ENCODE results near the gene FOLR2. TPM values are rescaled to one million over a fixed set of nuclear protein-coding genes. Genes with fewer than 3 reads are reported as not detected.
A peak's percentile ranks its signal among the peaks of the same experiment; 100 is the strongest.

The FOLR2 gene
- total RNA-seq, 1 experiment from 2014 or later = not detected

DNA sequence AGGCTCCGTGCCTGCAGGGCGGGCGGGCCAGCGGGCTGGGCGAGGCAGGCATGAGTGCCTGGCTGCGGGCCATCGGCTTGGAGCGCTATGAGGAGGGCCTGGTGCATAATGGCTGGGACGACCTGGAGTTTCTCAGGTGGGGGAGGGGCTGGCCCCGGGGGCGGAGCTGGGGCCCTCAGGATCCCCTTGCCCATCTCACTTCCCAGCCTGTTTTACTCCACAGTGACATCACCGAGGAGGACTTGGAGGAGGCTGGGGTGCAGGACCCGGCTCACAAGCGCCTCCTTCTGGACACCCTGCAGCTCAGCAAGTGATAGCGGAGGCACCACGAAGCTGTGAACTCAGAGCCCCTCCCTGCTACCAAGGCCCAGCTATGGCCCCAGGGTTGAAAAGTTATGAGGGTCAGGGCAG, 21.5 kb downstream of the FOLR2 start:
- H3K27ac Mint-ChIP-seq (ENCODE audit: unreplicated experiment) = no peak overlapping the region
- TF ChIP-seq, protein P1, sequence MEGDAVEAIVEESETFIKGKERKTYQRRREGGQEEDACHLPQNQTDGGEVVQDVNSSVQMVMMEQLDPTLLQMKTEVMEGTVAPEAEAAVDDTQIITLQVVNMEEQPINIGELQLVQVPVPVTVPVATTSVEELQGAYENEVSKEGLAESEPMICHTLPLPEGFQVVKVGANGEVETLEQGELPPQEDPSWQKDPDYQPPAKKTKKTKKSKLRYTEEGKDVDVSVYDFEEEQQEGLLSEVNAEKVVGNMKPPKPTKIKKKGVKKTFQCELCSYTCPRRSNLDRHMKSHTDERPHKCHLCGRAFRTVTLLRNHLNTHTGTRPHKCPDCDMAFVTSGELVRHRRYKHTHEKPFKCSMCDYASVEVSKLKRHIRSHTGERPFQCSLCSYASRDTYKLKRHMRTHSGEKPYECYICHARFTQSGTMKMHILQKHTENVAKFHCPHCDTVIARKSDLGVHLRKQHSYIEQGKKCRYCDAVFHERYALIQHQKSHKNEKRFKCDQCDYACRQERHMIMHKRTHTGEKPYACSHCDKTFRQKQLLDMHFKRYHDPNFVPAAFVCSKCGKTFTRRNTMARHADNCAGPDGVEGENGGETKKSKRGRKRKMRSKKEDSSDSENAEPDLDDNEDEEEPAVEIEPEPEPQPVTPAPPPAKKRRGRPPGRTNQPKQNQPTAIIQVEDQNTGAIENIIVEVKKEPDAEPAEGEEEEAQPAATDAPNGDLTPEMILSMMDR (IDR thresholded peaks at IDR 0.05; ENCODE audit: unreplicated experiment) = peak; percentile 54
- BruUV-seq (replicated peaks) = no TSS peak
- CTCF ChIA-PET = interaction anchor here (0.6 to 1.4 kb wide), 3 partner anchors 15 to 176 kb away, joined by 3 to 6 read pairs (median 5); no protein-coding TSS in a partner anchor
- H3K4me1 Mint-ChIP-seq (ENCODE audit: low read depth, unreplicated experiment) = no peaks in the 10 kb centered on the region
- H3K36me3 Mint-ChIP-seq (ENCODE audit: insufficient read depth, unreplicated experiment) = peaks cover 34% of the 10 kb centered on the region
- no peak overlapping the region for H3K4me3 Mint-ChIP-seq (ENCODE audit: low read depth, unreplicated experiment)
- H3K27me3 Mint-ChIP-seq (ENCODE audit: unreplicated experiment) = peaks cover 34% of the 10 kb centered on the region
- peak; percentile 53 for DNase-seq
- intact Hi-C loops (cut with micrococcal nuclease; ENCODE audit: unreplicated experiment) = no loop called here
- no peaks in the 10 kb centered on the region for H3K9me3 Mint-ChIP-seq (ENCODE audit: low read depth, unreplicated experiment)

- H3K27me3 Mint-ChIP-seq (ENCODE audit: unreplicated experiment) = peaks cover 39% of the 10 kb centered on the region
- H3K27ac Mint-ChIP-seq (ENCODE audit: unreplicated experiment) = peak overlapping the region; percentile 40
- no peaks in the 10 kb centered on the region for H3K9me3 Mint-ChIP-seq (ENCODE audit: low read depth, unreplicated experiment)
- no peaks in the 10 kb centered on the region for H3K4me1 Mint-ChIP-seq (ENCODE audit: low read depth, unreplicated experiment)
- H3K4me3 Mint-ChIP-seq (ENCODE audit: low read depth, unreplicated experiment) = peak overlapping the region; percentile 55
- DNase-seq = no peak
- H3K36me3 Mint-ChIP-seq (ENCODE audit: insufficient read depth, unreplicated experiment) = peaks cover 34% of the 10 kb centered on the region
- TF ChIP-seq, protein P1 (IDR thresholded peaks at IDR 0.05; ENCODE audit: unreplicated experiment) = no peak
- CTCF ChIA-PET = interaction anchor here (1.0 to 1.4 kb wide), 2 partner anchors 15 to 176 kb away, joined by 5 to 6 read pairs; no protein-coding TSS in a partner anchor
- no TSS peak for BruUV-seq (replicated peaks)
- intact Hi-C loops (cut with micrococcal nuclease; ENCODE audit: unreplicated experiment) = no loop called here
Observed at GRCh38 chr11:72238492-72239312, 22.1 kb downstream of the FOLR2 start.

- Mint-ChIP-seq H3K27me3 (ENCODE audit: unreplicated experiment) (peaks cover 39% of the 10 kb centered on the region), H3K4me3 (ENCODE audit: low read depth, unreplicated experiment) (peak overlapping the region; percentile 55), H3K36me3 (ENCODE audit: insufficient read depth, unreplicated experiment) (peaks cover 32% of the 10 kb centered on the region), H3K4me1 (ENCODE audit: low read depth, unreplicated experiment) (no peaks in the 10 kb centered on the region), H3K9me3 (ENCODE audit: low read depth, unreplicated experiment) (no peaks in the 10 kb centered on the region), H3K27ac (ENCODE audit: unreplicated experiment) (peak overlapping the region; percentile 40)
- CTCF ChIA-PET = no interaction called here
- no TSS peak for BruUV-seq (replicated peaks)
- no peak for DNase-seq
- intact Hi-C loops (cut with micrococcal nuclease; ENCODE audit: unreplicated experiment) = no loop called here
- TF ChIP-seq, protein P1 (IDR thresholded peaks at IDR 0.05; ENCODE audit: unreplicated experiment) = no peak
Observed at GRCh38 chr11:72239313-72239848, 22.8 kb downstream of the FOLR2 start.

GRCh38 chr11:72239849-72240460, 23.4 kb downstream of the FOLR2 start:
- Mint-ChIP-seq H3K27me3 (ENCODE audit: unreplicated experiment) (peaks cover 39% of the 10 kb centered on the region), H3K4me1 (ENCODE audit: low read depth, unreplicated experiment) (no peaks in the 10 kb centered on the region), H3K9me3 (ENCODE audit: low read depth, unreplicated experiment) (no peaks in the 10 kb centered on the region), H3K4me3 (ENCODE audit: low read depth, unreplicated experiment) (peak overlapping the region; percentile 63), H3K36me3 (ENCODE audit: insufficient read depth, unreplicated experiment) (peaks cover 26% of the 10 kb centered on the region), H3K27ac (ENCODE audit: unreplicated experiment) (peak overlapping the region; percentile 62)
- no TSS peak for BruUV-seq (replicated peaks)
- TF ChIP-seq, protein P1 (IDR thresholded peaks at IDR 0.05; ENCODE audit: unreplicated experiment) = no peak
- peak; percentile 50 for DNase-seq
- intact Hi-C loops (cut with micrococcal nuclease; ENCODE audit: unreplicated experiment) = no loop called here
- CTCF ChIA-PET = no interaction called here
